ENCODE results near the gene SNUPN.
"Not testable (repeated sequence)": the region's sequence is repeated elsewhere in the genome, so short reads cannot be mapped to it uniquely, and the experiment has no call there.

Gene SNUPN

DNA sequence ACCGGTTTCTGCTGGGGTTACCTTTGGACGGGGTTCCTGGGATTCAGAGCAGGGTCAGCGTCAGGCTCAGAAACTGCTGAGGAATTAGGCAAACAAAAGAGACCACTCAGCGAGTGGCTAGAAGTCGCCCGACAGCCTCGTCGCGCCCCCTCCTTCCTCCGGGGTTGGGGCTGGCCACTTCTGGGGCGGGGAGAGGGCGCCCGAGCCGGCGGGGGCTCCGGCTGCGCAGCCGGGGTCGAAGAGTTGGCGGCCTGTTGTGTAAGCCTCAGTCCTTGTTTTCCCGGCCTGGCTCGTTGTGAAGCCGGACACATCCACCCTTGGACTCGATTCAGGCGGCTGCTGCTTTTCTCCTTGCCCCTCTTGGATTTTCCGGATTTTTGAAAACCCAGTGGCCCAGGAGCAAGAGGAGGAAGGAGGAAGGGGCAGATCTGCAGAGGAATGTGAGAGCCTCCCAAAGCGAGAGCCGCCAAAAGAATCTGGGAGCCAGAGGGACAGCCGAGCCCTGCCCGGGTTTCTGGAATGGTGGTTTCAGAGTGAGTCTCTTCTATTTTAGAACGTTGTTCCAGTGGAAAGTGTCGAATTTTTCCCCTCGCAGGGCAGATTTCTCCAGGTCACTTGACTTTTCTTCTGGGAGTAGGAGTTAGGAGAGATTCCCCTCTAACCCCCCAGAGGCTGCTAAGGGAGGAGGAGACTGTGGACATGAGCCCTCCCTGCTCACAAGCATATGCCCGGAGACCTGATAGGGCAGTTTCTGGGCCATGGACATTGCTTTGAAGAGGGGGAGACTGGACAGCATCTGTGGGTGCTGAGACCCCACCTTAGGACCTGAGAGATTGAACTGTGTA is 22.9 kb upstream of the SNUPN start:
- DNase-seq, result no peak
- TF ChIP-seq POLR2A (IDR thresholded peaks at IDR 0.05; ENCODE audit: low read length), result no peak

DNA sequence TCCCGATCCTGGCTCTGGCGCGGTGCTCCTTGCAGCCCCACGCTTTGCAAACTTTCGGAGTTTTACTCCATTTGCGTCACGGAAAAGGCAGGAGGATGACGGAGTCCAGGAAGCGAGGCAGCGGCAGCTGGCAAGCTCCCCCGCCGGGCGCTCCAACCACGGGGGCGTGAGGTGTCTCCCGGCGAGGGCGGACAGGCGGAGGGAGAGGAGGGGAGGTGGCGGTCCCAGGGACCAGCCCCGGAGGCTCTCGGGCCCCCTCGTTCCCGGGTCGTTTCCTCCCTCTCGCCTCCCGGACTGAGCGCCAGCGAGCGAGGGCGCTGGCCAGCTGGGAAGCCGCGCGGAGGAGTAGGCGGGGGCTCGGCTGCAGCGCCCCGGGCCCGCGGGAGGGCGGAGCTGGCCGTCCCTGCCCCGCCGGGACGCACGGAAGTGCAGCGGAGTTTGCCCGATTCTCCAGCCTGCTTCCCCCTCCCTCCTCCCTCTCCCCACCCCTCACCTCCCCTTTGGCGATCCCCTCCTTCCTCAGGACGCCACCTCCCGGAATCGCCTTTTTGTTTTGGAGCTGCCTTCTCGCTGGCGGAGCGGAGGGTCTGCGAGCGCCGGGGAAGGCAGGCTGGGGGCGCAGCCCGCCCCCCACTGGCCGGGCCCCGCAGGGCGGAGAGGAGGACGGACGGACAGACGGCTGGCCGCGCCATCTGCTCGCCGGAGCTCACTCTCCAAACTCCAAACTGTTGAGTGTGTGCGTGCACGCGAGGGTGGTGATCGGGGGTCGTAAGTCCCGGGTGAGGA is 22.0 kb upstream of the SNUPN start, which contains the start of gene SNX33:
Gene SNX33, plus strand, starts transcription at position 543 of the 786 bp plus-strand sequence. CDS start 1,191 bp downstream, outside the sequence.
- no peak for TF ChIP-seq GATA1 (IDR thresholded peaks at IDR 0.05; ENCODE audit: low read depth, low read length)
- TF ChIP-seq POLR2A (IDR thresholded peaks at IDR 0.05; ENCODE audit: low read length), result no peak

DNA sequence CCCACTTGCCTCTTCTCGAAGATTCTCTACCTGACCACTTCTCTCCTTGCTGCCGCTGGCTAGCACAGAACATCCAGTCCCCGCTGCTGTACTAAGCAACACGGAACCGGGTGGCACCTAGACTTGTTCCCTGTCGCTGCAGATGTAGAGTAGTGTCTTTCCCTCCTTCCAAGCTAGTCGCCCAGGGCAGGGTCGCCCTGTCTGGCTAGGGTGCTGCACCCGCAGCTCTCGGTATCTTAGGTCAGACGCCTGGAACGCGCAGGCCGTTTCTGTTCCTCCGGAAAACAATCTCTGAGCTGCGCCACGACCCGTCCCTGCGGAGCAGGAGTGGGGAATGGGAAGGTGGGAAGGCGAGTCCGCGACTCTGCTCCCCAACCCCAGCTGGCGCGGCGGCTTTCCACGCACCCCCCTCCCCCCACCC is 21.4 kb upstream of the SNUPN start:
- TF ChIP-seq GATA1 (IDR thresholded peaks at IDR 0.05; ENCODE audit: low read depth, low read length) (no peak), POLR2A (IDR thresholded peaks at IDR 0.05; ENCODE audit: low read length) (no peak)
- no peak for DNase-seq

More for the DNA sequence above, 22.0 kb upstream of the SNUPN start, which contains the start of gene SNX33:
- DNase-seq, result peak; percentile 41 to 54

DNA sequence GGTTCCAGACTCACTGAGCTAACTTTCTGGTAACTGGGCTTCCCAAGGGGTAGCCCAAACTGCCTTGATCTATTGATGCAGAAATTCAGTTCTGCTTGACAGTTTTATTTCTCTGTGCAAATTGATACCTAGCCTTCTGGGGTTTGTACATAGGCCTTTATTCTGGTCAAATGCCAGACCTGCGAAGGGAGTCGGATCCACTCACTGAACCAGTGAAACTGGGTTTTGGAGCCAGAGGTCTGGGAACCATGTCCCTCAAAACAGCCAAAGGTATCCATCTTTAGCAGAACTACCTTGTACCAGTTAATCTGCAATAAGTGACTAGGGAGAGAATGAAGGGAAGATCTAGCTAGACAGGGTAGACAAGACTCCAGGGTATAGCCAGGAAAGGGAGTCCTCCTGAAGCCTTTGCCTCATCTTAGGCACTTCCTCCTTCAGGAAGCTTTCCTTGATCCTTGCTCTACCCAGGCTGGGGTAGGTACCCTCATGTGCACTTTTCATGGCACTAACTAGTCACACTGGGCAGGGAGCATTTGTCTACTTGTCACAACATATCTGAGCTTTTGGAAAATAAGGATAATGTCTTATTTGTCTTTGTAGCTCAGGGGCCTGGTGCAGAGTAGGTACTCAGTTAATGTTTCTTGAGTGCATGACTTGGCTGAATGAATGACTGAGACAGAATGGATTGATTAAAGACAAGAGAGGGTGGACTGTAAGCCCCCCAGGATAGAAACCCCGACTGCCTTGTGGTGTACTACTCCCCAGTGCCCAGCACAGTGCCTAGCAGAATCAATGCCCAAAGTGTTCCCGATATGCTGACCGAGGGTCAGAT is 20.8 kb upstream of the SNUPN start:
- TF ChIP-seq POLR2A (IDR thresholded peaks at IDR 0.05; ENCODE audit: low read length), result no peak
- DNase-seq, result no peak

DNA sequence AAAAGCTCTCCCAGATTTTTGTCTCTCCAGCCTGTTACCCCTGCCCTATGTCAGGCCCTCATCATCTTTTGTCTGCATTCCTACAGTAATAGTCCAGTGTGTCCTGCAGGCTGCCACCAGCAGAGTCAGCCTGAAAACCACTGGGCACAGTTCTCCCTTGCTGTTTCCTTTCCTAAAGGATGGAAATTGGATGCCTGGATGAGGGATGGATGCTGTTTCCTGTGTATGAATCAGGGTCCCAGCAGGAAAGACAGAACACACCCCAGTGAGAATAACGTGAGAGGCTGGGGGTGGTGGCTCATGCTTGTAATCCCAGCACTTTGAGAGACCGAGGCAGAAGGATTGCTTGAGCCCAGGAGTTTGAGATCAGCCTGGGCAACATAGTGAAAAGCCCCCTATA is 18.9 kb upstream of the SNUPN start:
- DNase-seq, result no peak
- no peak for TF ChIP-seq GATA1 (IDR thresholded peaks at IDR 0.05; ENCODE audit: low read depth, low read length)
- no peak for TF ChIP-seq POLR2A (IDR thresholded peaks at IDR 0.05; ENCODE audit: low read length)

DNA sequence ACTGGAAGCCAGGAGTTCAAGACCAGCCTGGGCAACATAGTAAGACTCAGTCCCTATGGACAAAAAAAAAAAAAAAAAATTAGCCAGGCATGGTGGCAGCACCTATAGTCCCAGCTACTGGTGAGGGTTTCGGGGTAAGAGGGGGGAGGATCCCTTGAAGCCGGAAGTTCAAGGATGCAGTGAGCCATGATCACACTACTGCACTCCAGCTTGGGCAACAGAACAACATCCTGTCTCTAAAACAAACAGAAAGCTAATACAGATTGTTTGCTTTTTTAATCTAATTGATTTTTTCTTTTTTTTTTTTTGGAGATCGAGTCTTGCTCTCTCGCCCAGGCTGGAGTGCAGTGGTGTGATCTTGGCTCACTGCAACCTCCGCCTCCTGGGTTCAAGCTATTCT is 16.1 kb upstream of the SNUPN start:
- TF ChIP-seq POLR2A (IDR thresholded peaks at IDR 0.05; ENCODE audit: low read length) (no peak), GATA1 (IDR thresholded peaks at IDR 0.05; ENCODE audit: low read depth, low read length) (no peak)
- DNase-seq, result no peak

DNA sequence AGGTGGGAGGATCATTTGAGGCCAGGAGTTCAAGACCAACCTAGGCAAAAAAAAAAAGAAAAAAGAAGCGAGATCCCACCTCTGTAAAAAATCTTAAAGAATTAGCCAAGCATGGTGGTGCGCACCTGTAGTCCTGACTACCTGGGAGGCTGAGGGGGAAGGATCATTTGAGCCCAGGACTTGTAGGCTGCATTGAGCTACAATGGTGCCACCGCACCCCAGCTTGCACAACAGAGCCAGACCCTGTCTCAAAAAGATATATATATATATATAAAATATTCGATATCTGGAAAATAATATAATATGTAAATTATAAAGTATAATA is 15.6 kb upstream of the SNUPN start:
- TF ChIP-seq GATA1 (IDR thresholded peaks at IDR 0.05; ENCODE audit: low read depth, low read length) (no peak), POLR2A (IDR thresholded peaks at IDR 0.05; ENCODE audit: low read length) (no peak)
- no peak for DNase-seq

DNA sequence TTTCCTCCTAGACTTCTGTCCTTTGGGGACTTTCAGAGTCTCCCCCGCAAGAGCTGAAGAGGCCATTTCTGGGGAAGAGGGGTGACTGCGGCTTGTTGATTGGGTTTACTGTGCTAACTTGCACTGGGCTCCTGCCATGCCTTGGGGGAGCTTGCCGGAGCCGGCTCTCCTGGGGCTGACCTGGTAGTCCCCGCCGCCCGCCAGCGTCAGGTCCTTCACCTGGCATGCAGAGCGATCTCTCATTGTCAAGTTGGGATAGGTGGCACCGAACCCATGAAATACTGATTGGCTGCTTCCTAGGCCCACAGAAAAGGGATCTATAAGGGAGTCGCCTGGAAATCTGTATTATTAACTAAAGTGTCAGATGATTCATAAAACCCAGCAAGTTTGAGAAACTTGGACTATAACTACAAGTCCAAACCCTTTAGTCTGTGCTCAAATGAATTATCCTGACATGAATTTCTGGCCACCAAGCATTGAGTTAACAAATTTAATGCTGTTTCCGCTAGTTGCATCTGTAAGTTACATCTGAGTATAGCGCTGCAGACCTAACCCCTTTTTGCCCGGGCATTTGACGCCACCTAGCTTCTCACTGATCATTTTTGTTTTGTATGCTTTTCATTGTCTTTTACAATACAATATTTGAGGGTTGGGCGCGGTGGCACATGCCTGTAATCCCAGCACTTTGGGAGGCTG is 15.1 kb upstream of the SNUPN start:
- DNase-seq, result peak; percentile 73 to 75
- TF ChIP-seq GATA1 (IDR thresholded peaks at IDR 0.05; ENCODE audit: low read depth, low read length), result no peak
- TF ChIP-seq POLR2A (IDR thresholded peaks at IDR 0.05; ENCODE audit: low read length), result no peak

DNA sequence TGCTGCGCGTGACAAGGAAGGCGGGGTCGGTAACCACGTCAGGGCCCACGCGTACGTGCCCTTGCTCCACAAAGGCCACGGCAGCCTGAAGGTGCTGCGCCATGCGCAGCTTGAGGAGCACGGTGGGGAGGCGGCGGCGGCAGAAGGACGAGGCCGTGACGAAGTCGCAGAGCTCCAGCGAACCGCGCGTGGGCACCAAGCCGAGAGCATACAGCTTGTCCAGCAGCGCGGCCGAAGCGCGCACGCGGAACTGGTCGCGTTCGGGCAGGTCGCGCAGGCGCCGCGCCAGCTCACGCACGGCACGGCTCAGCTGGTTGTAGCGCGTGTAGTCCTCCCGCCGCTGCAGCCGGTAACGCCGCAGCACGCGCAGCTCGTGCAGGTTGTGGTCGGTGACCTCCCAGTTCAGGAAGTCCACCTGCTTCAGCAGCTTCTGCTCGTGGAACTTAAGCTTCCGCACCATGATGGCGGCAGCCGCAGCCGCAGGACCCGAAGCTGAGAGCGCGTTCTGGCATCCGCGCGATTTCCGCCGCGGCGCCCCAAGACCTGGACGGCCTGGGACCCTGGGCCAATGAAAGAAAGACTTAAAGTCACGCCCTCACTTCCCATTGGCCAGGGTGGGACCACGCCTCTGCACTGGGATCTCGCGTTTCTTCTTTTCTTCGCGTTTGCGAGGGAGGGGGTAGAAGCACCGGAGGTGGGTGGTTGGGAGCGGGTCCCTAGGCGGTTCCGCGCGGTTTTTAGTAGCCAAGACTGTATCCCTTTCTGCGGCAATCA is 14.4 kb upstream of the SNUPN start, which contains the start of gene IMP3:
Gene IMP3, minus strand, starts transcription at position 516 of the 774 bp plus-strand sequence. Its CDS starts 56 bp downstream, at position 460.
- DNase-seq, result peak; percentile 97
- TF ChIP-seq GATA1 (IDR thresholded peaks at IDR 0.05; ENCODE audit: low read depth, low read length) (no peak), POLR2A (IDR thresholded peaks at IDR 0.05; ENCODE audit: low read length) (peak; percentile 99)

DNA sequence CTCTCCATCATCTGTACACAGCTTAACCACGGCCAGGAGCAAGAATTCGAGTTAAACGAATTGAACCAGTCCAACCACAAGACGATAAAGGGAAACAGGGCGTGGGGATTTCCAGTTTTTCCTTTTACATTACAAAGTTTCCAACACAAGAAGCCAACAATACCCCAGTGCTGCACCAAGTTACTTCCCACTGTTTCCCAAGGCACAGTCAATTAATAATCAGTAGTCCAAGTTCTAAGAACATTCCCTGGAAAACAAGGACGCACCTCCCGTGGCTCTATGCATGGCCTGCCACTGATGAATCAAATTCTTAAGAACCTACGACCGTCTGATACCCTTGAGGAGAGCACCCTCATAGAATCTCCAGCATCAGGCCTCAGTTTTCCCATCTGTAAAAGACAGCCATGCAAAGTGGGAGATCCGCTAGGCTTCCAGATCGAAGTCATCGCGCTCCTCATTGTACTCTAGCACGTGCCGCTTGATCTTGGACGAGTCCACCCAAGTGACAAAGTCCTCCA is 13.7 kb upstream of the SNUPN start:
- DNase-seq, result peak; percentile 55 to 60
- TF ChIP-seq POLR2A (IDR thresholded peaks at IDR 0.05; ENCODE audit: low read length) (no peak), GATA1 (IDR thresholded peaks at IDR 0.05; ENCODE audit: low read depth, low read length) (no peak)

DNA sequence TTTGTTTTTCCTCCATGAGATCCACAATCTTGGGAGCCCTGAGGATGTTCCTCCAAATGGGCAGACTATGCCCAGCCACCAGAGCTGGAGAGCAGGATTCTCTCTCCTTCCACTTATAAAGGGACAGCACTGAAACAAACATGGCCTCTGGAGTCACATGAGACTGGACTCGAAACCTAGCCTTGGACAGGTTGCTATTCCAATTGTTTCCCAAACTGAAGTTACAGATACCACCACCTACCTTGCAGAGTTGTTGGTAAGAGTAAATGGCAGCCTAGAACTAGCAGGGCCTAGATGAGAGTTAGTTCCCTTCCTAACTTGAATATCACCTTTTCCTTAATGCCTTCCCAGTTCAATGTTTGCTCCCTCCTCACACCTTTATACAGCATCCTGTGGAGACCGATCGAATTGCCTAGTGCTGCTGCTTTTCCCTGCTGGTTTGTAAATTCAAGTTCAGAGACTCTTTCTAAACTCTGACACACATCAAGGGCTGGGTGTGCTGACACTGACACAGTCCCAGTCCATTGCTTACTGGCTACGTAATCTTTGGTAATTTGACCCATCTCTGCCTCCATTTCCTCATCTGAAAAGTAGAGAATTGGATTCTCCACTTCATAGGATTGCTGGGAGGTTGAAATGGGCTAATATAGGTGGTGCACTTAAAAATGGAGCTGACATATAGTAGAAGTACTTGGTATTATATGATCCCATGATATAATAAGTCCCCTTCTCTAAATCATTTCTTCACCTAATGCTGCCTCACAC is 11.9 kb upstream of the SNUPN start:
- no peak for DNase-seq
- TF ChIP-seq GATA1 (IDR thresholded peaks at IDR 0.05; ENCODE audit: low read depth, low read length) (no peak), POLR2A (IDR thresholded peaks at IDR 0.05; ENCODE audit: low read length) (no peak)

DNA sequence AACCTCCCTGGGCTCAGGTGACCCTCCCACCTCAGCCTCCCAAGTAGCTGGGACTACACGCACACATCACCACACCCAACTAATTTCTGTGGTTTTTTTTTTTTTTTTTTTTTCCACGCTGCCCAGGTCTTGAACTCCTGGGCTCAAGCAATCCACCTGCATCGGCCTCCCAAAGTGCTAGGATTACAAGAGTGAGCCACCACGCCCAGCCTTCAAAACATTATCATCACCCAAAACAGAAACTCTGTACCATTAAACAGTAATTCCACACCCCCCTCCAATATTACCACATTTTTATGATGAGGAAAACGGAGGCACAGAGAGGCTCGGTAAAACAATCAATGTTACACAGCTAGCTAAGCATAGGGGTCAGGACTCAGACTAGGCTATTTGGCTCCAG is 10.5 kb upstream of the SNUPN start:
- no peak for DNase-seq
- TF ChIP-seq POLR2A (IDR thresholded peaks at IDR 0.05; ENCODE audit: low read length) (no peak), GATA1 (IDR thresholded peaks at IDR 0.05; ENCODE audit: low read depth, low read length) (no peak)

DNA sequence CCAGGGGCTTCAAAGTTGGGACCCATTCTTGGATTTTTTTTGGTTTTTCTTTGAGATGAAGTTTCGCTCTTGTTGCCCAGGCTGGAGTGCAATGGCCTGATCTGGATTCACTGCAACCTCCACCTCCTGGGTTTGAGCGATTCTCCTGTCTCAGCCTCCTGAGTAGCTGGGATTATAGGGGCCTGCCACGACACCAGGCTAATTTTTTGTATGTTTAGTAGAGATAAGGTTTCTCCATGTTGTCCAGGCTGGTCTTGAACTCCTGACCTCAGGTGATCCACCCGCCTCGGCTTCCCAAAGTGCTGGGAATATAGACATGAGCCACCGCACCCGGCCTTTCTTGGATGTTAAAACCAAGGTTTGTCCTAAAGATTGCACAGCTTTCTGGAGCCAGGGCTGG is 8.4 kb upstream of the SNUPN start:
- DNase-seq, result not testable (repeated sequence)

Measured in erythroblast (primary cell).